H9 (cell line): ENCODE measurements around the gene PFDN5. TPM values are rescaled to one million over a fixed set of nuclear protein-coding genes. Genes with fewer than 3 reads are reported as not detected.

Experiments used
- DNase-seq: peaks from one replicate; pipeline ENCODE4 v3.0.0-alpha.2; 2017
- H2AFZ ChIP-seq: one replicate; pipeline ENCODE4 v1.6.1; 2013; ENCODE audit warnings: mild to moderate bottlenecking, low read length, control low read depth, moderate library complexity
- H2AK5ac ChIP-seq: 2 replicates; pipeline ENCODE4 v1.6.1; 2013; ENCODE audit warnings: low read length, control low read depth, mixed read lengths; ENCODE audit not compliant: insufficient read length
- H2BK120ac ChIP-seq: one replicate; pipeline ENCODE4 v1.6.1; 2013; ENCODE audit warnings: low read depth, mild to moderate bottlenecking, low read length, control low read depth, inconsistent platforms; ENCODE audit not compliant: poor library complexity, severe bottlenecking
- H2BK12ac ChIP-seq: 2 replicates; pipeline ENCODE4 v1.6.1; 2013; ENCODE audit warnings: low read length, control low read depth, mixed read lengths, low read depth; ENCODE audit not compliant: insufficient read length
- H2BK15ac ChIP-seq: 2 replicates; pipeline ENCODE4 v1.6.1; 2013; ENCODE audit warnings: low read depth, low read length, control low read depth
- H2BK20ac ChIP-seq: one replicate; pipeline ENCODE4 v1.6.1; 2013; ENCODE audit warnings: low read depth, mild to moderate bottlenecking, low read length, control low read depth, inconsistent platforms; ENCODE audit not compliant: poor library complexity, severe bottlenecking
- H2BK5ac ChIP-seq: 2 replicates; pipeline ENCODE4 v1.6.1; 2013; ENCODE audit warnings: low read length, control low read depth, mixed read lengths; ENCODE audit not compliant: insufficient read length
- H3K14ac ChIP-seq: 2 replicates; pipeline ENCODE4 v1.6.1; 2013; ENCODE audit warnings: low read length, control low read depth; ENCODE audit not compliant: insufficient read depth
- H3K18ac ChIP-seq: 2 replicates; pipeline ENCODE4 v1.6.1; 2013; ENCODE audit warnings: low read depth, mild to moderate bottlenecking, mixed read lengths, low read length, control low read depth; ENCODE audit not compliant: insufficient read length
- H3K23ac ChIP-seq: 2 replicates; pipeline ENCODE4 v1.6.1; 2013; ENCODE audit warnings: low read length, control low read depth, mixed read lengths, low read depth; ENCODE audit not compliant: insufficient read length
- H3K23me2 ChIP-seq: 2 replicates; pipeline ENCODE4 v1.6.1; 2013; ENCODE audit warnings: low read depth, mild to moderate bottlenecking, mixed read lengths, low read length, control low read depth; ENCODE audit not compliant: insufficient read length, poor library complexity, severe bottlenecking
- H3K27ac ChIP-seq: 2 replicates; pipeline ENCODE4 v1.5.1; 2013; ENCODE audit warnings: low read length, control low read depth, mixed read lengths, low read depth; ENCODE audit not compliant: insufficient read length
- H3K27me3 ChIP-seq: 2 replicates; pipeline ENCODE4 v1.6.1; 2013; ENCODE audit warnings: low read length, control low read depth, inconsistent platforms; ENCODE audit not compliant: insufficient read depth
- H3K4ac ChIP-seq: 2 replicates; pipeline ENCODE4 v1.6.1; 2013; ENCODE audit warnings: low read depth, mild to moderate bottlenecking, control low read depth, inconsistent platforms, low read length, moderate library complexity
- H3K4me1 ChIP-seq: 2 replicates; pipeline ENCODE4 v1.6.1; 2013; ENCODE audit warnings: low read length, control low read depth, inconsistent platforms; ENCODE audit not compliant: insufficient read depth
- H3K4me2 ChIP-seq: 2 replicates; pipeline ENCODE4 v1.6.1; 2013; ENCODE audit warnings: low read length, control low read depth, mixed read lengths; ENCODE audit not compliant: insufficient read length, insufficient read depth
- H3K56ac ChIP-seq: 2 replicates; pipeline ENCODE4 v1.6.1; 2013; ENCODE audit warnings: low read depth, mild to moderate bottlenecking, mixed read lengths, low read length, control low read depth; ENCODE audit not compliant: insufficient read length
- H3K79me1 ChIP-seq: 2 replicates; pipeline ENCODE4 v1.6.1; 2013; ENCODE audit warnings: low read depth, mild to moderate bottlenecking, moderate library complexity, low read length, control low read depth, inconsistent platforms; ENCODE audit not compliant: insufficient read depth, poor library complexity, severe bottlenecking
- H3K79me2 ChIP-seq: 2 replicates; pipeline ENCODE4 v1.6.1; 2013; ENCODE audit warnings: low read length, control low read depth, inconsistent platforms; ENCODE audit not compliant: insufficient read depth
- H3K9ac ChIP-seq: 2 replicates; pipeline ENCODE4 v1.6.1; 2013; ENCODE audit warnings: low read length, control low read depth, mixed read lengths; ENCODE audit not compliant: insufficient read length; ENCODE audit errors: extremely low read depth
- H3K9me3 ChIP-seq: one replicate; pipeline ENCODE4 v1.6.1; 2013; ENCODE audit warnings: low read depth, low read length, inconsistent platforms; ENCODE audit not compliant: control insufficient read depth
- H3T11ph ChIP-seq: one replicate; pipeline ENCODE4 v1.6.1; 2013; ENCODE audit warnings: mild to moderate bottlenecking, low read length, control low read depth, inconsistent platforms
- H4K20me1 ChIP-seq: one replicate; pipeline ENCODE4 v1.6.1; 2013; ENCODE audit not compliant: control insufficient read depth, insufficient read length, insufficient read depth
- H4K5ac ChIP-seq: 2 replicates; pipeline ENCODE4 v1.6.1; 2013; ENCODE audit warnings: low read depth, mild to moderate bottlenecking, mixed read lengths, low read length, control low read depth; ENCODE audit not compliant: insufficient read length
- H4K8ac ChIP-seq: replicated peaks from 2 replicates; pipeline ENCODE4 v1.6.1; 2013; ENCODE audit warnings: low read length, control low read depth, mixed read lengths, low read depth; ENCODE audit not compliant: insufficient read length
- H4K91ac ChIP-seq: 2 replicates; pipeline ENCODE4 v1.6.1; 2013; ENCODE audit warnings: low read depth, mild to moderate bottlenecking, moderate library complexity, mixed read lengths, low read length, control low read depth; ENCODE audit not compliant: insufficient read length
- H3K27ac Mint-ChIP-seq, 3 experiments: 2 replicates in 2 of 3; 3 replicates in 1 of 3; pipeline ENCODE4 v1.8.0; 2020 to 2021; ENCODE audit warnings: mixed read lengths in 3 of 3, mild to moderate bottlenecking in 1 of 3, moderate library complexity in 1 of 3
- H3K27me3 Mint-ChIP-seq: 2 replicates; pipeline ENCODE4 v1.8.0; 2021; ENCODE audit warnings: low read depth, mild to moderate bottlenecking, moderate library complexity, mixed read lengths
- H3K36me3 Mint-ChIP-seq, 3 experiments: 2 replicates in 2 of 3; 3 replicates in 1 of 3; pipeline ENCODE4 v1.8.0; 2020 to 2021; ENCODE audit warnings: low read depth in 3 of 3, mixed read lengths in 3 of 3; ENCODE audit not compliant: insufficient read depth in 1 of 3
- H3K4me1 Mint-ChIP-seq, 2 experiments: 2 replicates each; pipeline ENCODE4 v1.8.0; 2020; ENCODE audit warnings: mixed read lengths in 2 of 2
- H3K4me3 Mint-ChIP-seq, 2 experiments: 2 replicates in 1 of 2; 3 replicates in 1 of 2; pipeline ENCODE4 v1.8.0; 2020 to 2021; ENCODE audit warnings: mild to moderate bottlenecking in 2 of 2, mixed read lengths in 2 of 2, moderate library complexity in 1 of 2
- H3K9me3 Mint-ChIP-seq, 2 experiments: 2 replicates in 1 of 2; 3 replicates in 1 of 2; pipeline ENCODE4 v1.8.0; 2020; ENCODE audit warnings: mild to moderate bottlenecking in 2 of 2, mixed read lengths in 2 of 2, moderate library complexity in 1 of 2
- WGBS: extraction: QIAGEN DNeasy Blood & Tissue Kit; methylation state at CpG from one replicate; pipeline ENCODE4 v1.1.7; 2013; ENCODE audit warnings: missing lambda C conversion rate, low lambda C conversion rate, mixed read lengths; ENCODE audit not compliant: insufficient read length; ENCODE audit errors: extremely low coverage; 5-methylcytosine and 5-hydroxymethylcytosine counted together
- total RNA-seq: library from RNA; stranded (reverse); gene quantifications from 2 replicates; pipeline ENCODE4 v1.2.1, GENCODE V29; 2021
- TF ChIP-seq, protein P1 (sequence below): fragments of 200-600 bp; sonication (generic); conservative IDR thresholded peaks from 3 replicates; pipeline ENCODE4 v1.8.0; 2021; ENCODE audit warnings: antibody characterized with exemption, mild to moderate bottlenecking

The PFDN5 gene
- total RNA-seq, 1 experiment from 2014 or later = 285 TPM

GRCh38 chr12:53338017-53338416, 42.7 kb downstream of the PFDN5 start:
- Histone ChIP-seq H4K5ac (no peak overlapping the region), H4K8ac (no peak overlapping the region), H3K27me3 (no peaks in the 10 kb centered on the region; the same call in 1 of the 2 replicates), H3K4ac (no peak overlapping the region), H3K9me3 (no peaks in the 10 kb centered on the region), H4K91ac (no peak overlapping the region), H3K18ac (no peak overlapping the region), H2BK5ac (no peak overlapping the region), H3K79me2 (no peaks in the 10 kb centered on the region), H3K27ac (no peak overlapping the region), H3K79me1 (no peaks in the 10 kb centered on the region), H3K9ac (no peak overlapping the region), H2BK15ac (no peak overlapping the region), H2BK12ac (no peak overlapping the region), H3K56ac (no peak overlapping the region), H2AK5ac (no peak overlapping the region), H2BK20ac (no peak overlapping the region), H3K23me2 (no peaks in the 10 kb centered on the region), H2BK120ac (no peak overlapping the region), H3K4me2 (no peak overlapping the region), H3K23ac (no peak overlapping the region), H3T11ph (no peak overlapping the region), H3K14ac (no peak overlapping the region), H2AFZ (no peak overlapping the region), H3K4me1 (no peaks in the 10 kb centered on the region; the same call in 1 of the 2 replicates), H4K20me1 (no peaks in the 10 kb centered on the region)
- DNase-seq = no peak
- Mint-ChIP-seq H3K4me3 (no peak overlapping the region), H3K36me3 (no peaks in the 10 kb centered on the region), H3K4me1 (peaks cover 18 to 27% of the 10 kb centered on the region in 2 experiments), H3K9me3 (no peaks in the 10 kb centered on the region), H3K27ac (peak overlapping the region in 1 of 3 experiments; percentile 14; a peak in 2 of 7 replicates), H3K27me3 (peaks cover 75% of the 10 kb centered on the region)
- TF ChIP-seq, protein P1, sequence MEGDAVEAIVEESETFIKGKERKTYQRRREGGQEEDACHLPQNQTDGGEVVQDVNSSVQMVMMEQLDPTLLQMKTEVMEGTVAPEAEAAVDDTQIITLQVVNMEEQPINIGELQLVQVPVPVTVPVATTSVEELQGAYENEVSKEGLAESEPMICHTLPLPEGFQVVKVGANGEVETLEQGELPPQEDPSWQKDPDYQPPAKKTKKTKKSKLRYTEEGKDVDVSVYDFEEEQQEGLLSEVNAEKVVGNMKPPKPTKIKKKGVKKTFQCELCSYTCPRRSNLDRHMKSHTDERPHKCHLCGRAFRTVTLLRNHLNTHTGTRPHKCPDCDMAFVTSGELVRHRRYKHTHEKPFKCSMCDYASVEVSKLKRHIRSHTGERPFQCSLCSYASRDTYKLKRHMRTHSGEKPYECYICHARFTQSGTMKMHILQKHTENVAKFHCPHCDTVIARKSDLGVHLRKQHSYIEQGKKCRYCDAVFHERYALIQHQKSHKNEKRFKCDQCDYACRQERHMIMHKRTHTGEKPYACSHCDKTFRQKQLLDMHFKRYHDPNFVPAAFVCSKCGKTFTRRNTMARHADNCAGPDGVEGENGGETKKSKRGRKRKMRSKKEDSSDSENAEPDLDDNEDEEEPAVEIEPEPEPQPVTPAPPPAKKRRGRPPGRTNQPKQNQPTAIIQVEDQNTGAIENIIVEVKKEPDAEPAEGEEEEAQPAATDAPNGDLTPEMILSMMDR = no peak
- no CpG with 5 or more reads among the region's 11 CpGs for WGBS
